GM18502 (cell line): ENCODE data around the gene SPAG17.
"Not testable (repeated sequence)": the region's sequence is repeated elsewhere in the genome, so short reads cannot be mapped to it uniquely, and the experiment has no call there.

Source experiments
- ATAC-seq: cut with Tn5 transposase; IDR thresholded peaks from one replicate; pipeline ENCODE4 v1.9.1; 2021; ENCODE audit warnings: mild to moderate bottlenecking; ENCODE audit not compliant: unreplicated experiment, poor library complexity

SPAG17 gene

GRCh38 chr1:117928881-117929342 lies 256.1 kb downstream of the SPAG17 start:
- ATAC-seq = peak; percentile 37

GRCh38 chr1:117925981-117926380 lies 259.0 kb downstream of the SPAG17 start:
- ATAC-seq = no peak

- ATAC-seq = not testable (repeated sequence)
Observed at GRCh38 chr1:117922717-117923116, 262.3 kb downstream of the SPAG17 start.

GRCh38 chr1:117921991-117922390 lies 263.0 kb downstream of the SPAG17 start:
- ATAC-seq = no peak

GRCh38 chr1:117919376-117919775 lies 265.7 kb downstream of the SPAG17 start:
- no peak for ATAC-seq

- no peak for ATAC-seq
Observed at GRCh38 chr1:117911051-117911450, 274.0 kb downstream of the SPAG17 start.

- ATAC-seq = no peak
Observed at GRCh38 chr1:117905019-117905418, 280.0 kb downstream of the SPAG17 start.

GRCh38 chr1:117904485-117904884 lies 280.5 kb downstream of the SPAG17 start:
- ATAC-seq = no peak
